HUES6 (cell line): Measurements from ENCODE around the gene KL.

ENCODE experiments used
- H3K27ac ChIP-seq: 2 replicates; pipeline ENCODE4 v1.7.0; 2013; ENCODE audit warnings: low read depth, mild to moderate bottlenecking, low read length, inconsistent platforms
- H3K27me3 ChIP-seq: 2 replicates; pipeline ENCODE4 v1.6.1; 2013; ENCODE audit warnings: low read length; ENCODE audit not compliant: control insufficient read depth, insufficient read depth
- H3K36me3 ChIP-seq: 2 replicates; pipeline ENCODE4 v1.6.1; 2013; ENCODE audit warnings: low read length; ENCODE audit not compliant: control insufficient read depth, insufficient read depth
- H3K4me1 ChIP-seq: 2 replicates; pipeline ENCODE4 v1.6.1; 2013; ENCODE audit warnings: low read length; ENCODE audit not compliant: control insufficient read depth, insufficient read depth
- H3K4me3 ChIP-seq: 2 replicates; pipeline ENCODE4 v1.5.1; 2013; ENCODE audit warnings: low read depth, low read length
- H3K9ac ChIP-seq: one replicate; pipeline ENCODE4 v1.6.1; 2013; ENCODE audit warnings: mild to moderate bottlenecking, low read length
- H3K9me3 ChIP-seq: 2 replicates; pipeline ENCODE4 v1.6.1; 2013; ENCODE audit warnings: low read depth, low read length; ENCODE audit not compliant: control insufficient read depth, insufficient read depth

KL gene

DNA sequence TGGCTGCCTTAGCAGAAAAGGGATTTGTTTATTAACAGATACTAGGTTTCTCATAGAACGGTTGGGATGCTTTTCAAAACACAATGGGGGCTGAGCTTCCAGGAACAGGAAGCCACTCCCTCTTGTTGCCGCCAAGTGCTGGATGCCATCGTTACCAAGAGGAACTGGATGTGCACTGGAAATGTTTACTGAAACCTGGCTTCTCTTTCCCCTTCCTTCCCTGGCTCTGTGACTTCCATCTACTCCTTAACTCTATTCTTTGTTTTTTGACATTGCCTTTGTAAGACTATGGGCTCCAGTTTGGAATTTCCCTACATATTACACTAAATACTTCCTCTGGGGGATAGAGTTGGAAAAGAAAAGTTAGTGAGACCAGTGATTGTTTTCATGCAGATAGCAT lies 11.7 kb upstream of the KL start:
- Histone ChIP-seq H3K27ac (no peak overlapping the region), H3K9me3 (peaks cover 21% of the 10 kb centered on the region), H3K9ac (no peak overlapping the region), H3K36me3 (no peaks in the 10 kb centered on the region), H3K27me3 (no peaks in the 10 kb centered on the region), H3K4me1 (peaks cover 10% of the 10 kb centered on the region; the same call in 1 of the 2 replicates), H3K4me3 (no peak overlapping the region)

DNA sequence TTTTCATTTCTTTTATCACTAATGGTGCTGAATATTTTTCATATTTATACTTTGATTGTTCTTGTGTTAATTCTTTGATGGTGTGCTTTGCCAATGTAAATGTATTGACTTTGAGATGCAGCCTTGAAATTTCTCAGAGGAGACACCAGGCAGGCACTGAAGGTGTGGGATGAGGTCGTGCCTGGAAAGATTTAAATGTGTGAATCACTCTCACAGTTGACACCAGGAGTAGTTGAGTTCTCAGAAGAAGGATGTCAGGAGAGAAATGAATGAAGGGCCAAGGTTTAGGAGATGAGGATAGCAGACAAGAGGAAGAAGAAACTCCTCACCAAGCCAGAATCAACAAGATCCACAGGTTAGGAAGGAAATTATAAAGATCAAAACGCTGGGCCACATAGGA lies 10.1 kb upstream of the KL start:
- Histone ChIP-seq H3K9me3 (peaks cover 21% of the 10 kb centered on the region), H3K4me3 (no peak overlapping the region), H3K27ac (no peak overlapping the region), H3K36me3 (no peaks in the 10 kb centered on the region), H3K9ac (no peak overlapping the region), H3K4me1 (peaks cover 10% of the 10 kb centered on the region; the same call in 1 of the 2 replicates), H3K27me3 (no peaks in the 10 kb centered on the region)

DNA sequence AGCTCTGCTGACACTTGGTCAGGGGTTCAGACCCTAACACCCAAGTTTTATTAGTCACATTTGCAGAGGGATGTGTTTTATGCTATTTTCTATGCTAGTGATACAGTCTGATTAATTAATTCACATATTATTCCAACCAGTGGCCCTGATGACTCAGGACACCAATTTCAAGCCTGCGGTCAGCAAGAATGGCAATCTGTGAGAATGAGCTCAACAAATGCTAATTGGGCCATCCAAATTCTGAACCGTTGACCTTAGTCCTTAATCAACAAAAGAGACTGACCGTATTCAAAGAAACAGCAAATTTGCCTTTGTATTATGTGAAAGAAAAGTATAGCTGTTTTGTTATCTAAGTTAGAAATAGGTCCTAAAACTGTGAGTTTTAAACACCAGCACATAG lies 9.6 kb upstream of the KL start:
- H3K27ac ChIP-seq = no peak overlapping the region
- H3K9me3 ChIP-seq = peaks cover 21% of the 10 kb centered on the region
- H3K27me3 ChIP-seq = no peaks in the 10 kb centered on the region
- no peaks in the 10 kb centered on the region for H3K36me3 ChIP-seq
- peaks cover 10% of the 10 kb centered on the region; the same call in 1 of the 2 replicates for H3K4me1 ChIP-seq
- no peak overlapping the region for H3K4me3 ChIP-seq
- no peak overlapping the region for H3K9ac ChIP-seq

DNA sequence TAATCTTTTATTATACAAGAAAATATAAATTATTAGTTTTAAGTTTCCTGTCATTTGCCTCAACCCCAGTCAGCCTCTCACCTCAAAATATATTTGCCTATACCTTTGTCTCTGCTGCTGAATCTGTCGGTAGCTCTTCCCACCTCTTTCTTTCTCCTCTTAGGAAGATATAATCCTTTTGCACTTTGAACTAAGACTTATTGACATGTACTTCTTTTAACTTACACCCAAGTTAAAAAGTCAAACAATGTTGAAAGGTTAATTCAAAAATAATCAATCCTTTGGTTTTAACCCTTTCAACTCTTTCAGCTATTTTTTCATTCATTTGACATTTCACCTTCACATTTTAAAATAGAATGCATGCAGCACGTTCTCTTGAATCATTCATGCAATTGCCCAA lies 9.0 kb upstream of the KL start:
- Histone ChIP-seq H3K9ac (no peak overlapping the region), H3K27me3 (peaks cover 3% of the 10 kb centered on the region; the same call in 1 of the 2 replicates), H3K36me3 (no peaks in the 10 kb centered on the region), H3K27ac (no peak overlapping the region), H3K4me3 (no peak overlapping the region), H3K9me3 (peaks cover 21% of the 10 kb centered on the region), H3K4me1 (peaks cover 10% of the 10 kb centered on the region; the same call in 1 of the 2 replicates)

DNA sequence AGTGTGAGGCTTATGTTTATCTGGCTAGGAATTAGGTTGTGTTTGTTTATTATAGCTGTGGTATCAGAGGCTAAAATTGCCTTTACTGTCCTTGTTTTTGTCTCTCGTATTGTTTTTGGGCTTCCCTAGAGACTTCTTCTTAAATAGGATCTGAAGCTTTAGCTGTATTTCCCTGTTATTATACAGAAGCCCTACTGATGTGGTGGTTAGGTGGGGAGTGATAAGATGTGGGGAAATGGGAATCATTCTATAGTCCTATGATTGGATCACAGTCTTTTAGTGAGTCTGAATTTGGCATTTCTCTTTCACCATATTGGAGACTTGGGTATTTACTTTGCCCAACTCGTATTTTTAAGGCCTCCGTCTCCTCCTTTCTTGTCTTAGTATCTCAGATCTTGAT lies 8.3 kb upstream of the KL start:
- H3K4me3 ChIP-seq = no peak overlapping the region
- H3K9ac ChIP-seq = no peak overlapping the region
- H3K9me3 ChIP-seq = peaks cover 21% of the 10 kb centered on the region
- no peak overlapping the region for H3K27ac ChIP-seq
- no peaks in the 10 kb centered on the region for H3K36me3 ChIP-seq
- H3K4me1 ChIP-seq = peaks cover 10% of the 10 kb centered on the region; the same call in 1 of the 2 replicates
- peaks cover 4% of the 10 kb centered on the region; the same call in 1 of the 2 replicates for H3K27me3 ChIP-seq

DNA sequence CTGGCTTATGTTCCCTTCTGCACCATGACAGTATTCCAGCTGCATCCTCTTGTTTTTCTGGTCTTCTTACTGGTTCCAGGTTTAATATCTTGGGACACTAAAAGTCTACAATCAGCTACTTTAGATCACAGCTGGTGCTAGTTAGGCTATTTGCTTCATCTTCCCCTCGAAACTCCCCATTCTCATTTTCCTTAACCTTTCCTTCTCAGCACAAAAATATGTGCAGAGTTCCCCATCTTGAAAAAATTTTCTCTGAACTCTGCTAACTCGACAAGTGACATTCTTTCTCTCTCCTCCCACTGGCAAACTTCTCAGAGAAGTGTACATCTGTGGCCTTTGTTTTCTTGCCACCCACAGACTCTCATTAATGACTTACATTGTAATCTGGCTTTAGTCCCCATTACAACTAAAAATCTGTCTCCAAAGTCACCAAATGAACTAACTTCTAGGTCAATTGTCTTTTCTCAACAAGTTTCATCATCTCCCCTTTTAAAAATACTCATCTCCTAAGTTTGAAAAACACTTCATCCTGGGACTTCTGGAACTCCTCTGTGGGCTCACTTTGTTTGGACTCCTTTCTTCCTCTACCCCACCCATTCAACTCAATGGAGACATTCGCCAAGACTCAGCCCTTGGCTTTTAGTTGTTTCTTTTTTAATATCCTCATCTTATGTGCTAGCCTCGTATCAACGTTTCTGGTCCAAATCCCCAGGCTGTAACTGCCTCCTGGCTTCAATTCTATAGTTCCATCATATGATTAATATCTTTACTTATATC lies 7.1 kb upstream of the KL start:
- H3K36me3 ChIP-seq = no peaks in the 10 kb centered on the region
- peaks cover 10% of the 10 kb centered on the region; the same call in 1 of the 2 replicates for H3K4me1 ChIP-seq
- H3K9ac ChIP-seq = no peak overlapping the region
- peaks cover 21% of the 10 kb centered on the region for H3K9me3 ChIP-seq
- no peak overlapping the region for H3K27ac ChIP-seq
- H3K27me3 ChIP-seq = peaks cover 15% of the 10 kb centered on the region
- H3K4me3 ChIP-seq = no peak overlapping the region

DNA sequence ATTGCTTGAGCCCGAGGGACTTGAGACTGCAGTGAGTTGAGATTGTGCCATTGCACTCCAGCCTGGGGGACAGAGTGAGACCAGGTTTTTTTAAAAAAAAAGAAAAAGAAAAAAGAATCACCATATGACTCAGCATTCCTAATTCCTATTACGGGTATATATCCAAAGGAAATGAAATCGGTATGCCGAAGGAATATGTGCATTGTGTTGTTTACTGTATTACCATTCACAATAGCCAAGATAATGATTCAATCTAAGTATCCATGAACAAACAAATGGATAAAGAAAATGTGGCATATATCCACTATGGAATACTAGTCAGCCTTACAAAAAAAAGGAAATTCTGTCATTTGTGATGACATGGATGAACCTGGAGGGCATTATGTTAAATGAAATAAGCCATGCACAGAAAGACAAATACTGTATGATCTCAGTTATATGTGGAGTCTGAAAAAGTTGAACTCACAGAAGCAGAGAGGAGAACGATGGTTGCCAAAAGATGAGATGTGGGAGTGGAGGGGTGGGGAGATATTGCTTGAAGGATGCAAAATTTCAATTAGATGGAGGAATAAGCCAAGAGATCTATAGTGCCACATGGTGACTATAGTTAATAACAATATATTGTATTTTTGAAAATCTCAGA lies 4.3 kb upstream of the KL start:
- Histone ChIP-seq H3K36me3 (no peaks in the 10 kb centered on the region), H3K27ac (no peak overlapping the region), H3K4me3 (no peak overlapping the region), H3K27me3 (peaks cover 42% of the 10 kb centered on the region), H3K9me3 (peaks cover 21% of the 10 kb centered on the region), H3K4me1 (no peaks in the 10 kb centered on the region), H3K9ac (no peak overlapping the region)

DNA sequence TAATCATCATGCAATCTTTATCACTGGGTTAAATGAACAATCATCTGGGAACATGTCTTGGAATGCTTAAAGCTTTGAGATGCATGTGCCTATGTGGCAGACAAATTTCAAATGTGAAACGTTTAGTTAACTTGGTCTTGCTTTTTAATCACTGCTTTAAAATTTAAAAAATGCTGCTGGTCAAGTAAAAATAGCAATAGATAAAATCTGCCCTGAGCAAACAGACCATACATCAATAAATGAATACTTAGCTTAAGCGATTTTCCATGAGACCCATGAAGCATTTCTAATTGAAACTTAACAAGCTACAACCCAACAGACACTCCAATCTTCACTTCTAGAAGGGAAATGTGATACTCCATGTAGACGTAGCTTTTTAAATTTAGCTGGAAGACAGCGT lies 1.9 kb upstream of the KL start:
- no peak overlapping the region for H3K9ac ChIP-seq
- no peak overlapping the region for H3K4me3 ChIP-seq
- H3K27me3 ChIP-seq = peaks cover 66% of the 10 kb centered on the region
- no peaks in the 10 kb centered on the region for H3K4me1 ChIP-seq
- no peaks in the 10 kb centered on the region for H3K36me3 ChIP-seq
- peaks cover 2% of the 10 kb centered on the region; the same call in 1 of the 2 replicates for H3K9me3 ChIP-seq
- H3K27ac ChIP-seq = no peak overlapping the region

DNA sequence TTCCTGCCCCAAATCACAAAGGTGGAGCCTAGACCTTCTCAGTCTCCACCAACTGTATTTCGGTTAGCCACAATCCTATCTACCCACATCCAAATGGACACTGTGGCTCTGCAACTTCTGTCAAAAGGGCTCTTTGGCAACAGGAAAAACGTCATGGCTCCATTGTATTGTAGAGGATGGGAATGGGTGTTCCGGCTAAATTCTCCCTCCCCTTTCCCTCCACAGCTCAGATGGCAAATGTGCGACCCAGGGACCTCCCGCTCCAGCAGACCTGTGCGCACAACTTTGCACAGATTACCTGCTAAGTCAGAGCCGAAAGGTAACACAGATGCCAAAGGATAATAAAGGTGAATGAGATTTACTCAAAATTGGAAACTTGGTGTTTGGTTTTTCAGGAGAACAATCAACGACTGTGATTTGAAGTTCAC lies 968 bp upstream of the KL start:
- Histone ChIP-seq H3K27me3 (peaks cover 75% of the 10 kb centered on the region), H3K27ac (no peak overlapping the region), H3K9me3 (no peaks in the 10 kb centered on the region), H3K4me1 (no peaks in the 10 kb centered on the region), H3K36me3 (no peaks in the 10 kb centered on the region), H3K4me3 (peak overlapping the region; percentile 52), H3K9ac (no peak overlapping the region)

DNA sequence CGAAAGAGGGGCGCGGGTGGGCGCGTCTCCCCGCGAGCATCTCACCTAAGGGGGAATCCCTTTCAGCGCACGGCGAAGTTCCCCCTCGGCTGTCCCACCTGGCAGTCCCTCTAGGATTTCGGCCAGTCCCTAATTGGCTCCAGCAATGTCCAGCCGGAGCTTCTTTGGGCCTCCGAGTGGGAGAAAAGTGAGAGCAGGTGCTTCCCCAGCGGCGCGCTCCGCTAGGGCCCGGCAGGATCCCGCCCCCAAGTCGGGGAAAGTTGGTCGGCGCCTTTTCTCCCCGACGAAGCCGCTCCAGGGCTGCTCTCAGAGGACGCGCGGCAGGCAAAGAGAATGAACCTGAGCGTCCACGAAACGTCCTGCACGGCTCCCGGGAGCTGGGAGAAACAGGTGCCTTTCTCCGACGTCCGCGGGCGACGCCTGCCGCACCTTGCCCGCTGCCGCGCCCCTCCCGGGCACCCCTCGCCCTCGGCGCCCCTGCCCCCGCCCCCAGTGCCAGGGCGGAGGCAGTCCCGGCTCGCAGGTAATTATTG lies 366 bp upstream of the KL start:
- Histone ChIP-seq H3K27ac (no peak overlapping the region), H3K4me3 (peak overlapping the region; percentile 52), H3K4me1 (no peaks in the 10 kb centered on the region), H3K9ac (no peak overlapping the region), H3K9me3 (no peaks in the 10 kb centered on the region), H3K36me3 (no peaks in the 10 kb centered on the region), H3K27me3 (peaks cover 81% of the 10 kb centered on the region)

DNA sequence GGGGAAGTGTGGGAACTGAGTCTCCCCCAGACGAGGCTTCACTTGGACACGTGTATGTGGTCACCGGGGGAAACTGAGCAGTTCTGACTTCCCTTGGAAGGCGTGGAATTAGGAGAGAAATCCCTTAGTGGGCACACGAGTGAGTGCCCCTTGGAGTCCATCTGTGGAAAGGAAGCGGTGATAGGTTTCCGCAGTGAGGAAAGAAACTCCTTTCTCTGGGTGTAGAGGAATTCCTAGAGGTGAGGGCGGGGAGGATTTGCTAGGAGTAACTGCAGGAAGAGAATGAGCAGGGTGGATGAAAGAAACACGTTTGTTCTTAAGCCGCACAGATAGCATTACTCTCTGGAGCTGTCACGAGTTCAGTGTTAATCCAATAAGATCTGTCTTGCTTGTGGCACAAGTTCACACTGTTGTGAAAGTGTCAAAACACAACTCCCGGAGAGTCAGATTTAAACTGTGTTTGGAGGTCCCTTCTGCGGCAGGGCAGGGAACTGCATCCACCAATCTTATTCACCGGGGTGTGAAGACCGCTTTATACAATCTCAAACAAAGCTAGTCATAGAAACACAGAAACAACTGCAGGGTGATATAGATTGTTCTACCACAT lies 1.2 kb downstream of the KL start:
- H3K9ac ChIP-seq = no peak overlapping the region
- no peaks in the 10 kb centered on the region for H3K4me1 ChIP-seq
- no peaks in the 10 kb centered on the region for H3K36me3 ChIP-seq
- H3K4me3 ChIP-seq = peak overlapping the region; percentile 67
- no peaks in the 10 kb centered on the region for H3K9me3 ChIP-seq
- H3K27me3 ChIP-seq = peaks cover 85% of the 10 kb centered on the region
- no peak overlapping the region for H3K27ac ChIP-seq
